ENCODE data around the gene DOLK. TPM values are rescaled to one million over a fixed set of nuclear protein-coding genes. Genes with fewer than 3 reads are reported as not detected.

DOLK gene
- total RNA-seq, 4 donors from 2014 or later: 9.4 to 13.1 (median 12.3) TPM

- no peaks in the 10 kb centered on the region for H3K9me3 ChIP-seq
- H3K27me3 ChIP-seq: no peaks in the 10 kb centered on the region
- H3K4me1 ChIP-seq: peaks cover 0 to 45% (median 19%) of the 10 kb centered on the region in 4 donors
- no peak overlapping the region for H3K4me3 ChIP-seq
- no peak for TF ChIP-seq POLR2A (IDR thresholded peaks at IDR 0.05)
- TF ChIP-seq EP300 (IDR thresholded peaks at IDR 0.05): no peak
- TF ChIP-seq, protein P1, sequence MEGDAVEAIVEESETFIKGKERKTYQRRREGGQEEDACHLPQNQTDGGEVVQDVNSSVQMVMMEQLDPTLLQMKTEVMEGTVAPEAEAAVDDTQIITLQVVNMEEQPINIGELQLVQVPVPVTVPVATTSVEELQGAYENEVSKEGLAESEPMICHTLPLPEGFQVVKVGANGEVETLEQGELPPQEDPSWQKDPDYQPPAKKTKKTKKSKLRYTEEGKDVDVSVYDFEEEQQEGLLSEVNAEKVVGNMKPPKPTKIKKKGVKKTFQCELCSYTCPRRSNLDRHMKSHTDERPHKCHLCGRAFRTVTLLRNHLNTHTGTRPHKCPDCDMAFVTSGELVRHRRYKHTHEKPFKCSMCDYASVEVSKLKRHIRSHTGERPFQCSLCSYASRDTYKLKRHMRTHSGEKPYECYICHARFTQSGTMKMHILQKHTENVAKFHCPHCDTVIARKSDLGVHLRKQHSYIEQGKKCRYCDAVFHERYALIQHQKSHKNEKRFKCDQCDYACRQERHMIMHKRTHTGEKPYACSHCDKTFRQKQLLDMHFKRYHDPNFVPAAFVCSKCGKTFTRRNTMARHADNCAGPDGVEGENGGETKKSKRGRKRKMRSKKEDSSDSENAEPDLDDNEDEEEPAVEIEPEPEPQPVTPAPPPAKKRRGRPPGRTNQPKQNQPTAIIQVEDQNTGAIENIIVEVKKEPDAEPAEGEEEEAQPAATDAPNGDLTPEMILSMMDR (IDR thresholded peaks at IDR 0.05): no peak
- 89 to 94% methylated on average over 2 of the region's 2 CpGs for WGBS, 2 donors
- no peak for DNase-seq (ENCODE audit: low spot score in 2 of 2)
- peaks cover 0 to 34% (median 3%) of the 10 kb centered on the region in 3 donors for H3K36me3 ChIP-seq
- peak overlapping the region in 3 of 4 donors; percentile 26 to 76 (median 76) for H3K27ac ChIP-seq
Measured at GRCh38 chr9:128903079-128903461, 44.3 kb downstream of the DOLK start.

- Histone ChIP-seq H3K4me3 (no peak overlapping the region), H3K4me1 (peaks cover 0 to 45% (median 19%) of the 10 kb centered on the region in 4 donors), H3K27me3 (no peaks in the 10 kb centered on the region), H3K27ac (peak overlapping the region in 3 of 4 donors; percentile 26 to 76 (median 76)), H3K9me3 (no peaks in the 10 kb centered on the region), H3K36me3 (peaks cover 0 to 30% (median 0%) of the 10 kb centered on the region in 3 donors)
- TF ChIP-seq EP300 (IDR thresholded peaks at IDR 0.05) (peak in 1 of 2 donors; percentile 28), POLR2A (IDR thresholded peaks at IDR 0.05) (no peak)
- DNase-seq (ENCODE audit: low spot score in 2 of 2): no peak
- WGBS, 2 donors: 78 to 81% methylated on average over 19 to 20 of the region's 23 CpGs
Measured at GRCh38 chr9:128902351-128903078, 44.9 kb downstream of the DOLK start.

GRCh38 chr9:128901822-128902221 is 45.6 kb downstream of the DOLK start:
- 81 to 94% methylated on average over 2 to 5 of the region's 5 CpGs for WGBS, 2 donors

DNA sequence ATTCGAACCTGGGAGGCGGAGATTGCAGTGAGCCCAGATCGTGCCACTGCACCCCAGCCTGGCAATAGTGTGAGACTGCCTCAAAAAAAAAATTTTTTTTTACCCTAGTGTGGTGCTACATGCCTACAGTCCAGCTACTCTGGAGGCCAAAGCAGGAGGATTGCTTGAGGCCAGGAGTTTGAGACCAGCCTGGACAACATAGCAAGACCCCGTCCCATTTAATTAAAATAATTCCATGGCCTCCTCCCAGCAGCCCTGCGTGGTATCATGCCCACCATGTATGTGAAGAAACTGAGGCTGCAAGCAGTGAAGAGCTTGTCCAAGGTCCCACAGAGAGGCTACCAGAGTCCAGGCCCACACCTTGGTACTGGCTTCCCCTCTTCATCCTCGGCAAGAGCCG is 46.0 kb downstream of the DOLK start:
- Histone ChIP-seq H3K36me3 (peaks cover 0 to 31% (median 0%) of the 10 kb centered on the region in 3 donors), H3K27ac (peak overlapping the region in 3 of 4 donors; percentile 26 to 76 (median 76)), H3K27me3 (no peaks in the 10 kb centered on the region), H3K9me3 (no peaks in the 10 kb centered on the region), H3K4me3 (no peak overlapping the region), H3K4me1 (peaks cover 0 to 45% (median 21%) of the 10 kb centered on the region in 4 donors)
- no peak for TF ChIP-seq EP300 (IDR thresholded peaks at IDR 0.05)
- TF ChIP-seq POLR2A (IDR thresholded peaks at IDR 0.05): no peak
- TF ChIP-seq, protein P1 (IDR thresholded peaks at IDR 0.05): no peak
- DNase-seq (ENCODE audit: low spot score in 2 of 2): no peak
- WGBS, 2 donors: 75 to 80% methylated on average over 6 to 7 of the region's 7 CpGs

More at GRCh38 chr9:128901822-128902221, 45.6 kb downstream of the DOLK start:
- no peaks in the 10 kb centered on the region for H3K9me3 ChIP-seq
- H3K27me3 ChIP-seq: no peaks in the 10 kb centered on the region
- TF ChIP-seq EP300 (IDR thresholded peaks at IDR 0.05) (no peak), POLR2A (IDR thresholded peaks at IDR 0.05) (no peak)
- TF ChIP-seq, protein P1 (IDR thresholded peaks at IDR 0.05): no peak
- peaks cover 0 to 30% (median 0%) of the 10 kb centered on the region in 3 donors for H3K36me3 ChIP-seq
- H3K4me3 ChIP-seq: no peak overlapping the region
- H3K4me1 ChIP-seq: peaks cover 0 to 45% (median 19%) of the 10 kb centered on the region in 4 donors
- H3K27ac ChIP-seq: peak overlapping the region in 3 of 4 donors; percentile 26 to 76 (median 76)
- DNase-seq (ENCODE audit: low spot score in 2 of 2): no peak

DNA sequence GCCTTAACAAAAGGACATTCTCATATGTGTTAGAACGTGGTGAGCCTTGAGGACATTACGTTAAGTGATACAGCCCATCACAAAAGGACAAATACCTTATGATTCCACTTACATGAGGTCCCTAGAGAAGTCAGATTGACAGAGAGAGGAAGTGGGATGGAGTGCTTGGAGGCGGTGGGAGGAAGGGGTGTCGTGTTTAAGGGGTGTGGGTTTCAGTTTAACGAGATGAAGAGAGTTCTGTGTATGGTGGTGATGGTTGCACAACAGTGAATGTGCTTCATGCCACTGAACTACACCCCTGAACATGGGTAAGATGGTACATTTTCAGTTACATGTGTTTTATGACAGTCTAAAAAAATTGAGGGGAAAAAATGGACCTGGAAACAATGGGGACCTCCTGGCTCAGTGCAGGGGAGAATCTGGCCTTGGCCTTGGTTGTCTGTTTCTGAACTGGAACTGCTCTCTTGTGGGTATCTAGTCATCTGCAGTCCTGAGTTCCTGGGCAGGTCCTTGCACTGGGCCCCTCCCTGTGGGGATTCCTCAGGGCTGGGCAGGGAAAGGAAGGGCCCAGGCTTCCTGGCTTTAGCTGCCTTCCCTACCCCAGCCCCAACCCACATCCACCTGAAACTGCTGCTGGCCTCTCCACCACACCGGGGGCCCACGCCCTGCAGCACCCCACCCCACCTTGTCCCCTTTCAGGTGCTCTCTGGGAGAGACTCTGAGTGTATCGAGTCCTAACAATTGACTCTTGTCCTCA is 47.7 kb downstream of the DOLK start:
- no peak for DNase-seq (ENCODE audit: low spot score in 2 of 2)
- TF ChIP-seq EP300 (IDR thresholded peaks at IDR 0.05) (no peak), POLR2A (IDR thresholded peaks at IDR 0.05) (no peak)
- TF ChIP-seq, protein P1 (IDR thresholded peaks at IDR 0.05): no peak
- Histone ChIP-seq H3K27ac (peak overlapping the region in 3 of 4 donors; percentile 58 to 80 (median 75)), H3K27me3 (no peaks in the 10 kb centered on the region), H3K4me1 (peaks cover 0 to 58% (median 25%) of the 10 kb centered on the region in 4 donors), H3K4me3 (no peak overlapping the region), H3K36me3 (peaks cover 0 to 39% (median 0%) of the 10 kb centered on the region in 3 donors), H3K9me3 (no peaks in the 10 kb centered on the region)
- WGBS, 2 donors: 52 to 54% methylated on average over 8 of the region's 8 CpGs
